ENCODE measurements around the gene URB1. TPM values are rescaled to one million over a fixed set of nuclear protein-coding genes. Genes with fewer than 3 reads are reported as not detected.

URB1 gene
- total and polyA plus RNA-seq, 9 of the 15 experiments (the other 6 are each of a cell fraction or from before 2014, with no cell fraction given): 0.97 to 53.6 (median 21.5) TPM

DNA sequence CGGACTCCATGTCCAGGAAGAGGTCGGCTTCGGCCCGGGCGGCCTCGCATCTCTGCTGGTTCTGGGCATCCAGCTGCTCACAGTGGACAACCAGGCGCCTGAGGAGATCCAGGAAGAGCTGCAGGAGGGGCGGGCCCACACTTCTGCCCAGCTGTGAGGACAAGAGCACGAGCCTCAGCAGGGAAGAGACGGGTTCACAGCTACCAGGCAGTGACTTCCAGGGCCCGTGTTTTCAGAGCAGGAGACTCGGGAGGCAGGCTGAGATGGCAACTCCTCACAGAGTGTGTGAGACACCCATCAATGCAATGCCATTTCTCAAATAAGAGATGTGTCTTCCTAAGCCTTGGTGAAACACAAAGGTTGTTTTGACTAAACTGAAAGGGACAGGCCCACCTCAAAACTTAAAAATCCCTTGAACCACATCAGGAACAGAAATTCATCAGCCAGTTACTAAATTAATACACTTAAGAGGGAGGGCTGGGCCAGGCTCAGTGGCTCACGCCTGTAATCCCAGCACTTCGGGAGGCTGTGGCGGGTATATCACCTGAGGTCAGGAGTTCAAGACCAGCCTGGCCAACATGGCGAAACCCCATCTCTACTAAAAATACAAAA lies 43.4 kb downstream of the URB1 start:
- TF ChIP-seq CCNT2 (IDR thresholded peaks at IDR 0.05; ENCODE audit: borderline replicate concordance, extremely low read depth, insufficient read length, low read depth, low read length) (no peak), ZNF24 (IDR thresholded peaks at IDR 0.05) (no peak)
- 93% methylated on average over 16 of the region's 16 CpGs for WGBS (ENCODE audit: insufficient coverage, low coverage, missing lambda C conversion rate)
- no TSS peak for BruUV-seq (replicated peaks)
- Histone ChIP-seq H3K79me2 (ENCODE audit: control insufficient read depth, insufficient read depth, low read length) (no peaks in the 10 kb centered on the region), H2AFZ (ENCODE audit: low read depth, low read length) (no peak overlapping the region), H3K27me3 (ENCODE audit: control insufficient read depth in 2 of 2, insufficient read depth in 2 of 2, low read length in 2 of 2) (no peaks in the 10 kb centered on the region), H3K9me3 (replicated peaks; ENCODE audit: control insufficient read depth, insufficient read depth, low read depth, low read length) (no peaks in the 10 kb centered on the region; the same call in 1 of the 2 replicates), H3K36me3 (ENCODE audit: control insufficient read depth, insufficient read depth, low read length) (peaks cover 100% of the 10 kb centered on the region), H3K9ac (ENCODE audit: insufficient read depth in 1 of 2, low read depth in 2 of 2, low read length in 2 of 2) (no peak overlapping the region), H3K4me2 (ENCODE audit: insufficient read depth, low read length) (no peak overlapping the region), H3K4me3 (no peak overlapping the region), H3K27ac (ENCODE audit: extremely low read depth, low read depth, low read length) (no peak overlapping the region), H3K4me1 (replicated peaks in 1 of 2; ENCODE audit: control insufficient read depth in 2 of 2, insufficient read depth in 2 of 2, low read length in 2 of 2) (no peaks in the 10 kb centered on the region), H4K20me1 (replicated peaks; ENCODE audit: control insufficient read depth, insufficient read depth, low read length) (no peaks in the 10 kb centered on the region), H3K9me1 (ENCODE audit: control insufficient read depth, insufficient read depth, low read length) (no peaks in the 10 kb centered on the region)
- ChIA-PET POLR2A (interaction anchor here (1.0 kb wide), 1 partner anchor 24 kb away, joined by 3 read pairs; no protein-coding TSS in a partner anchor), CTCF (ENCODE audit: low intra/inter-chr PET ratio) (no interaction called here)
- DNase-seq (ENCODE audit: extremely low read depth in 1 of 4, low spot score in 3 of 4) (no peak), ATAC-seq (no peak), FAIRE-seq (no peak)
- in situ Hi-C loops (cut with MboI) (no loop called here), intact Hi-C loops (cut with micrococcal nuclease) (no loop called here)

DNA sequence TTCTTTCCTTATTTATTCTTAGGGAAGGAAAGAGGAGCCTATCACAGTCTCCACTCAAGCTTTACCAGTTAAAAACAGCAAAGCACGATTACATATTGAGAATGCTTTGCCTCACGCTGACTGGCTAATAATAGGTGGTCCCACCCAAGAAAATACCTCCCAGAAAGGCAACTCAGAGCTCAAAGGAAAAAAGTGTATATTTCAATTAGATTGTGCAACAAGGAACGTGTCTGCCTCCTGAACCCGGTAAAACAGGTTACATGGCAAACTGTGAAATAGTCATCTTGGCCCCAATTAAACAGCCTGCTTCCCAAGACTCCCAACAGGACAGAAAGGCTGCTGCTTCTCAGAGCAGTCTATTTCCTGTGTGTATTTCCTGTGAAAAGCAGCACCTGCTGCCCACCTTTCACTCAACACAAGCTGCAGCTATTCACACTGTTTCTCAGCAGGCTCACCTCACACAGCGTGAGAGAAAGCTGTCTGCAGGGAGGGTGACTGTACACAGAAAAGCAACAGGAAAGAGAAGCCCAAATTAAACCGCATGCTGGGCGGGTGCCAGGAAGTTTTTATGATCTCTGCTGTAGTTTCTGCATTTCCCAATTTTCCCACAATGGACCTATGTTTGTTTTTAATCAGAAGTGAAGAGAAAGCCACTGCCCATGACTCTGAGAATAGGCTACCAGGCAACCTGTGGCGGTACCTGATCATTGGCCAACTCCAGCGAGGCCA lies 44.0 kb downstream of the URB1 start:
- in situ Hi-C loops (cut with MboI): no loop called here
- FAIRE-seq: no peak
- no peaks in the 10 kb centered on the region for H3K4me1 ChIP-seq (replicated peaks in 1 of 2; ENCODE audit: control insufficient read depth in 2 of 2, insufficient read depth in 2 of 2, low read length in 2 of 2)
- peaks cover 100% of the 10 kb centered on the region for H3K36me3 ChIP-seq (ENCODE audit: control insufficient read depth, insufficient read depth, low read length)
- H3K4me2 ChIP-seq (ENCODE audit: insufficient read depth, low read length): no peak overlapping the region
- no peak for ATAC-seq
- H3K9me1 ChIP-seq (ENCODE audit: control insufficient read depth, insufficient read depth, low read length): no peaks in the 10 kb centered on the region
- H3K27me3 ChIP-seq (ENCODE audit: control insufficient read depth in 2 of 2, insufficient read depth in 2 of 2, low read length in 2 of 2): no peaks in the 10 kb centered on the region
- ChIA-PET CTCF (ENCODE audit: low intra/inter-chr PET ratio) (no interaction called here), POLR2A (no interaction called here)
- H4K20me1 ChIP-seq (replicated peaks; ENCODE audit: control insufficient read depth, insufficient read depth, low read length): no peaks in the 10 kb centered on the region
- H2AFZ ChIP-seq (ENCODE audit: low read depth, low read length): no peak overlapping the region
- DNase-seq (ENCODE audit: extremely low read depth in 1 of 4, low spot score in 3 of 4): no peak
- BruUV-seq (replicated peaks): no TSS peak
- no peaks in the 10 kb centered on the region for H3K79me2 ChIP-seq (ENCODE audit: control insufficient read depth, insufficient read depth, low read length)
- 100% methylated on average over 9 of the region's 9 CpGs for WGBS (ENCODE audit: insufficient coverage, low coverage, missing lambda C conversion rate)
- intact Hi-C loops (cut with micrococcal nuclease): no loop called here
- H3K9ac ChIP-seq (ENCODE audit: insufficient read depth in 1 of 2, low read depth in 2 of 2, low read length in 2 of 2): no peak overlapping the region
- no peak overlapping the region for H3K27ac ChIP-seq (ENCODE audit: extremely low read depth, low read depth, low read length)
- no peak overlapping the region for H3K4me3 ChIP-seq
- no peaks in the 10 kb centered on the region; the same call in 1 of the 2 replicates for H3K9me3 ChIP-seq (replicated peaks; ENCODE audit: control insufficient read depth, insufficient read depth, low read depth, low read length)
- TF ChIP-seq, protein P1, sequence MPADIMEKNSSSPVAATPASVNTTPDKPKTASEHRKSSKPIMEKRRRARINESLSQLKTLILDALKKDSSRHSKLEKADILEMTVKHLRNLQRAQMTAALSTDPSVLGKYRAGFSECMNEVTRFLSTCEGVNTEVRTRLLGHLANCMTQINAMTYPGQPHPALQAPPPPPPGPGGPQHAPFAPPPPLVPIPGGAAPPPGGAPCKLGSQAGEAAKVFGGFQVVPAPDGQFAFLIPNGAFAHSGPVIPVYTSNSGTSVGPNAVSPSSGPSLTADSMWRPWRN (IDR thresholded peaks at IDR 0.05; ENCODE audit: low read depth): no peak
- TF ChIP-seq TFAM (CRISPR knock-in tag; conservative IDR thresholded peaks at IDR 0.05) (no peak), DIDO1 (tag; IDR thresholded peaks at IDR 0.05; ENCODE audit: low read depth) (no peak), SMAD4 (CRISPR knock-in tag; conservative IDR thresholded peaks at IDR 0.05) (no peak), ETV6 (IDR thresholded peaks at IDR 0.05; ENCODE audit: borderline replicate concordance in 1 of 2, low read depth in 2 of 2, low read length in 1 of 2) (no peak), ETV6 (CRISPR knock-in tag; IDR thresholded peaks at IDR 0.05; ENCODE audit: borderline replicate concordance) (no peak), CBFB (CRISPR knock-in tag; IDR thresholded peaks at IDR 0.05) (no peak), ETV5 (CRISPR knock-in tag; IDR thresholded peaks at IDR 0.05; ENCODE audit: low read depth) (no peak), RB1 (IDR thresholded peaks at IDR 0.05; ENCODE audit: low read depth) (no peak), SP1 (CRISPR knock-in tag; IDR thresholded peaks at IDR 0.05) (no peak), BCL6 (CRISPR knock-in tag; IDR thresholded peaks at IDR 0.05) (no peak), CBFA2T2 (conservative IDR thresholded peaks at IDR 0.05) (no peak), TRIM28 (IDR thresholded peaks at IDR 0.05) (no peak), NR2F6 (CRISPR knock-in tag; IDR thresholded peaks at IDR 0.05) (no peak), ZNF586 (CRISPR knock-in tag; conservative IDR thresholded peaks at IDR 0.05) (no peak)
